Suprapubic skin (tissue), 3 donors: ENCODE measurements around the gene STATH.
"Not testable (repeated sequence)": the region's sequence is repeated elsewhere in the genome, so short reads cannot be mapped to it uniquely, and the experiment has no call there.

Source experiments
- CTCF ChIP-seq, 2 donors: fragments of 200-600 bp in 1 of 2; fragments of 450-650 bp in 1 of 2; sonication (generic) in 1 of 2; IDR thresholded peaks; one replicate each; pipeline ENCODE4 v1.5.1; 2016 to 2019; ENCODE audit warnings: antibody characterized with exemption in 2 of 2, mild to moderate bottlenecking in 1 of 2, moderate library complexity in 1 of 2
- POLR2A ChIP-seq, 2 donors: fragments of 450-650 bp; IDR thresholded peaks; one replicate each; pipeline ENCODE4 v1.6.1; 2017; ENCODE audit warnings: antibody characterized with exemption in 2 of 2, mild to moderate bottlenecking in 2 of 2, moderate library complexity in 2 of 2

GRCh38 chr4:70037559-70037958 is 41.8 kb downstream of the STATH start:
- TF ChIP-seq CTCF, POLR2A (IDR thresholded peaks at IDR 0.05): not testable (repeated sequence)
